ENCODE data around the gene RARB.

The RARB gene

GRCh38 chr3:25510797-25511196 is 82.7 kb downstream of the RARB start:
- no peak for DNase-seq

GRCh38 chr3:25511972-25512721 is 84.1 kb downstream of the RARB start:
- DNase-seq = no peak

- DNase-seq = peak; percentile 0
These were observed 85.7 kb downstream of the RARB start for GRCh38 chr3:25513642-25514266.

GRCh38 chr3:25515171-25515570 is 87.1 kb downstream of the RARB start:
- DNase-seq = no peak

- no peak for DNase-seq
These were observed 93.0 kb downstream of the RARB start for GRCh38 chr3:25520926-25521559.

GRCh38 chr3:25527336-25527735 is 99.3 kb downstream of the RARB start:
- DNase-seq = no peak

GRCh38 chr3:25527801-25528200 is 99.7 kb downstream of the RARB start:
- no peak for DNase-seq

GRCh38 chr3:25531971-25532370 is 103.9 kb downstream of the RARB start:
- DNase-seq = no peak

GRCh38 chr3:25532431-25533162 is 104.5 kb downstream of the RARB start:
- no peak for DNase-seq

GRCh38 chr3:25533399-25533798 is 105.3 kb downstream of the RARB start:
- DNase-seq = no peak

GRCh38 chr3:25534007-25534406 is 105.9 kb downstream of the RARB start:
- no peak for DNase-seq

- no peak for DNase-seq
These were observed 108.7 kb downstream of the RARB start for GRCh38 chr3:25536521-25537391.

- DNase-seq = no peak
These were observed 109.5 kb downstream of the RARB start for GRCh38 chr3:25537516-25537915.

- DNase-seq = no peak
These were observed 112.2 kb downstream of the RARB start for GRCh38 chr3:25540273-25540672.

- DNase-seq = peak; percentile 77
These were observed 114.5 kb downstream of the RARB start for GRCh38 chr3:25542492-25543039.

GRCh38 chr3:25547103-25547502 is 119.0 kb downstream of the RARB start:
- DNase-seq = no peak

- DNase-seq = no peak
These were observed 120.0 kb downstream of the RARB start for GRCh38 chr3:25547943-25548674.

GRCh38 chr3:25548836-25549235 is 120.8 kb downstream of the RARB start:
- DNase-seq = no peak

GRCh38 chr3:25552251-25552650 is 124.2 kb downstream of the RARB start:
- no peak for DNase-seq

- DNase-seq = no peak
These were observed 126.3 kb downstream of the RARB start for GRCh38 chr3:25554376-25554775.

- DNase-seq = no peak
These were observed 127.8 kb downstream of the RARB start for GRCh38 chr3:25555695-25556437.
